Measurements from ENCODE around the gene PTPRT.

Gene PTPRT

DNA sequence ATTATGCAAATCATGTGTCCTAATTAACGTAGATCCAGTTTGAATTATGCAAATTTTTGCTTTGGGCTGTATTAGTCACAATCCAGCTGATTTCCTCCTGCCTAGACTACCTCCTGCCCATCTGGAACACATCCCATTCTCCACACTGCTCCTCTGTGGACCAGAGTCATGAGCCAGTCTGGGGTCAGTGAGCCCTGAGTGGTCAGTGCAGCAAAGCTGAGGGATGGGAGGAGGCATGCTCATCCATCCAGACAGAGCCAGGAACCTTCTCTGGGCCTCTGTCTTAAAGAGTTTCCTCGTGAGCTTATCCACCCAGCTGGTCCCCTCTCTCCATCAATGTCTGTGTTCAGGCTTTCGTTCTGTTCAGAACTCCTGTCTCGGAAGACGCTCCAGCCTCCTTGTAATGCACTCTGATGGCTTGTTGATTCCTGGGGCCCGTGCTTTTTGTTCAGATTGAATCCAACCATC, 747.8 kb downstream of the PTPRT start:
- FAIRE-seq: no peak

DNA sequence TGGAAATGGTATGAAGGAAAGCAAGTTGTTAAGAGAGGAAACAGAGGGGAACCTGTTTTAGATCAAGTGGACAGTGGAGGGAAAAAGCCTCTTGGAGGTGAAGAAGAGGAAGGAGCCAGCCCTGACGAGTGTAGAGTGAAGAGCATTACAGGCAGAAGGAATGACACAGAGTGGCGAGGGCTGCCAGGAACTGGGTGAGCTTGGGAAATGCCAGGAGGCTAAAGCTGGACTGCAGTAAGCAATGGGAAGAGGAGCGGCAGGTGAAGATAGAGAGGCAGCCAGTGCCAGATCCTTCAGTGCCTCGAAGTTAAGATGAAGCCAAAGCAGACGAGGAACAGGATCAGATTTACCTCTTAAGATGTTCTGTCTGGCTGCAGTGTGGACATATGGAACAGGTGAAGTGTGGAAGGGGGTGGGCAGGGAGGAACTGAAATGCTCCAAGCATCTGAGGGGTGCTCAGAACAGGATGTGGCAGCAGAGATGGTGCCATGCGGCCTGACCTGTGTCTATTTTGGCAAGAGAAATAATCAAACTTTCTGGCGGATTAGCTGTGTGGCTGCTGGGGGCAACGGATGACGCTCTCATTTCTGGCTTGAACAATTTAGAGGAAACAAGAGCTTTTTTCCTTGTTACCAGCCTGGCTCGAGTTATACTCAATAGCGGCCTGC, 748.4 kb downstream of the PTPRT start:
- no peak for FAIRE-seq

DNA sequence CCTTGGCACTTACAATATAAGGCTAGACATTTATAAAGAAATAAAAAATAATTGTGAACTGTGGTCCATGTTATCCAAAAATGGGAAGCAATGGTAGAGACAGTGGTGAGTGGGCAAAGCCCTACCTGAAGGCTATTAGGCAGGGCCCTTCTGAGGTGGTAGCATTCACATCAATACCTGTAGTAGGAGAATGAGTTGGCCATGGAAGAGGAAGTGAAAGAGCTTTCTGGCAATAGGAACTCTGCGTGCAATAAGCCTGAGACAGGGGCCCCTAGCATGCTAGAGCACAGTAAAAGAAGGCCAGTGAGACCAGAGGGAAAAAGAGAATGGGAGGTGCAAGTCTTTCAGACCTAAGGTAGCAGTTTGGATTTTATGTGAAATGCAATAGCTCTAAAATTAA, 754.5 kb downstream of the PTPRT start:
- no peak for FAIRE-seq

DNA sequence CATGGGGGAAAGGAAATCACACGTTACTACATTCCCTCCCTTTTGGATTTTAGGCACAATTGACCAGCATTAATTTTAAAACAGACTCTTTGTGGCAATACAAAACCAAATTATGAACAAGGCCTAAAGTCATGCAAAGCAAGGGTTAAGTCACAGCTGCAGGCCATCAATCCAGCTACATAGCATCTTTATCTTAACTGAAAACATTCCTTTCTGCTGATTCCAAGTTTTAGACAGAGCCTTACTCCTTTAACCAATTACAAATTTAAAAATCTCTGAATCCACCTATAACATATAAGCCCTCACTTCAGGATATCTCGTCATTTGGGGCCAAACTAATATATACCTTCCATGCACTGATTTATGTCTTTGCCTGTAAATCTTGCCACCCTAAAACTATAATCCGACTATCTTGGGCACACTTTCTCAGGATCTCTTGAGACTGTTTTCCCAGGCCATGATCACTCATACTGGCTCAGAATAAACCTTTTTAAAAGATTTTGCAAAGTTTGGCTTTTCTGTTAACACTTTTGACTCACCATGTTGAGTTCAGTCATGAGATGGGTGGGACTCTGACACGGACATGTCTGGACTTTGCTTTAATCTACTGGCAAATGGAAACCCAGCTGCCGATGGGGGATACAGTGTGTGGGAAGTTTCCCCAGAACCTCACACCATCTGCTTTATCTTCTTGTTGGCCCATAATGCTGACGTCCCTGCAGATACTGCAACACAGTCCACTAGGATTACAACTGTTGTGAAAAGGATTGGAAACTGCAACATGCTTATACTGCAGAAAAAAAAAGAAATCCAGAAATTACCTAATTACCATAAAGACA, 757.0 kb downstream of the PTPRT start:
- FAIRE-seq: no peak

GRCh38 chr20:42430598-42430997, 759.1 kb downstream of the PTPRT start:
- no peak for FAIRE-seq

GRCh38 chr20:42429761-42430458, 759.8 kb downstream of the PTPRT start:
- FAIRE-seq: no peak

DNA sequence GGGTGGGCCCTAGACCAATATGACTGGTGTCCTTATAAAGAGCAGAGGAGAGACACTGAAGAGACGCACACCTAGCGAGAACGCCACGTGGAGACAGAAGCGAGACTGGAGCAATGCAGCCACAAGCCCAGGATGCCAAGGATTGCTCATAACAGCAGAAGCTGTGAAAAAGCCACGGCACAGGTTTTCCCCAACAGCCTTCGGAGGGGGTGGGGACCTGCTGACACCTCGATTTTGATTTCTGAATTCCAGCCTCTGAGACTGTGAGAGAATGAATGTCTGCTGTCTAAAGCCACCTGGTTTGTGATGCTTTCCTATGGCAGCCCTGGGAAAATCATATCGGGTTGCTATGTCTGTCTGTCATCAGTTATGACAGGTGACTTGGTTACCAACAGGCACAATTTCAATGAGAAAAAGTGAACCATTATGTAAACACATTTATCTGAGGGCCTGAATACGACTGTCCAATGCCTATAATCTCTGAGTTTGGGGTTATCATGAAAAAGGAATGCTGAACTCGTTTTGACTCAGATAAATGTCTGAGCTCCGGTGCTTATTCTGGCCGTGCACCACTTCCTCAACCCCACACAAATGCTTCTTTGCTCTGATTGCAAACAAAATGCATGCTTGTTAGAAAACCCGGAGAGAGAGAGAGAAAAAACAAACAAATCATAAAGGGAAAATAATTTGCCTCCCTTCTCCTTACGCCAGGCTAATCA, 769.7 kb downstream of the PTPRT start:
- FAIRE-seq: no peak

DNA sequence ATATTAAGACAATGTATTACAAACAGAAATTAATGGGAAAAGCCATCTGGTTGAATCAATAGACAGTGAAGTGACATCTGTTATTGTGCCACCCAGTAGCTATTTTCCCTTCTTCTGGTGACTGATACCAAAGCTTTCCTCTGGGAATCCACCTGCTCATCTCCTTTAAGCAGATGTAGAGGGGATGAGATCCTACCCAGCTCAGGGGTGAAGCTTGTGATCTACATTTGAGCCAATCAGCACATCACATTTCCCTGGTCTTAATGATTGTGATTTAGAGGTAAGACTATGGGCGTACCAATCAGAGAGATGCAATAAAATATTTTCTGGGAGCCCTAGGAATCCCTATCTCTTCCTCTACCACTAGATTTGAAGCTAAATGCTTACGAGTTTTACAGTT, 782.9 kb downstream of the PTPRT start:
- no peak for FAIRE-seq

GRCh38 chr20:42402455-42402854, 787.3 kb downstream of the PTPRT start:
- FAIRE-seq: no peak

GRCh38 chr20:42401613-42402012, 788.1 kb downstream of the PTPRT start:
- no peak for FAIRE-seq

GRCh38 chr20:42399802-42400201, 789.9 kb downstream of the PTPRT start:
- FAIRE-seq: no peak

- no peak for FAIRE-seq
Observed at GRCh38 chr20:42392442-42392841, 797.3 kb downstream of the PTPRT start.

GRCh38 chr20:42391807-42392206, 797.9 kb downstream of the PTPRT start:
- no peak for FAIRE-seq

DNA sequence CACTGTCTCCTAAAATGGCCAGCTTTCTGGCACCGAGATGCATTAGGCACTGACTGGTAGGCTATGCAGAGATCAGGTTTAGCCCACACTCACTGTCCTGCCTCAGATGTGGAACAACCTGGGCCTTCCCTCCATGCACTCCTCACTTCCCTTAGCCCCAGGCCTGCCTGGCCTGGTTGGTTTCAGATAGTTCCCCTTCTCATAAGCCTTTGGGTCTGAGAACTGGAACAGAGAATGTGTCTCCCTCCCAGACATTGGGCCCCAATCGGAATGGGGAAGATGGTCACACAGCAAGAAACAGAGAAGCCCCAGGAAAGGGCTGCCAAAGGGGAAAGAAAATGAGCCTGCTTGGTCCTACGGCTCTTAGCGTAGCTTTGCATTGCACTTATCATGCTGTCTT, 809.4 kb downstream of the PTPRT start:
- FAIRE-seq: no peak

DNA sequence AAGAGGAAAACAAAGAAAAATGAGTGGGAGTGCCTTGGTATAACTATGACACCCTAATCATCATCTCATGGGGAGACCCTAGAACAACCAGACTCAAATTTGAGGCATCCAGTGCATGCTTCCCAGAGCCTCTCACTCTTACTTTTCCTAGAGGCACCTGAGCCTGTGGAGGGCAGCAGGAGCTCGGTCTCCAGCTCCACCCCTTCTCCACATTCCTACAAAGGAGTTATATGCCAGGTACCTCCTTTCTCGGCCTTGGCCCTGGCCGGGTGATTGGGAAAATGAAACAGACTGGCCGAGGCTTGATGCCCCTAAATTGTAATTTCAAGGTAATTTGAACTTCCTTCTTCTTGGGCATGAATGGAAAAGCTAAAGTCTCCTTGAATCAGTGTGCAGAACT, 810.3 kb downstream of the PTPRT start:
- no peak for FAIRE-seq

GRCh38 chr20:42378826-42379225, 810.9 kb downstream of the PTPRT start:
- no peak for FAIRE-seq

DNA sequence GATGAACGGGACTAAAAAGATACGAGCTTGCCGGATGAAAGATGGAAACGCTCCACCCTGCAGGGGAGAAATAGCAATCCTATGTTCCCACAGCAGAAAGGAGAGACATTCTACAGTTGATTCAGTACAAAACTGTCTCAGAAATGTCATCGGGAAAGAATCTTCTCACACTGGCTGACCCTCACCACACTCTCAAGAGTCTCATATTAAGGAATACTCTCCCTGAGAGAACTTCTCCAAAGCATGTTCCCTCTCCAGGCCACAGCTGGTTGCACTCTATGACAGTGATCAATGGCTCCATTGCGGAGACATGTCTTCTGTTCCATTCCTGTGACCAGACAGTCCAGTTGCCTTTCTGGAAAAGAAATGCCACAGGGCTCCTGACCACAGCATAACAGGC, 813.6 kb downstream of the PTPRT start:
- no peak for FAIRE-seq

GRCh38 chr20:42373049-42373448, 816.7 kb downstream of the PTPRT start:
- no peak for FAIRE-seq

GRCh38 chr20:42370075-42370474, 819.6 kb downstream of the PTPRT start:
- FAIRE-seq: no peak

DNA sequence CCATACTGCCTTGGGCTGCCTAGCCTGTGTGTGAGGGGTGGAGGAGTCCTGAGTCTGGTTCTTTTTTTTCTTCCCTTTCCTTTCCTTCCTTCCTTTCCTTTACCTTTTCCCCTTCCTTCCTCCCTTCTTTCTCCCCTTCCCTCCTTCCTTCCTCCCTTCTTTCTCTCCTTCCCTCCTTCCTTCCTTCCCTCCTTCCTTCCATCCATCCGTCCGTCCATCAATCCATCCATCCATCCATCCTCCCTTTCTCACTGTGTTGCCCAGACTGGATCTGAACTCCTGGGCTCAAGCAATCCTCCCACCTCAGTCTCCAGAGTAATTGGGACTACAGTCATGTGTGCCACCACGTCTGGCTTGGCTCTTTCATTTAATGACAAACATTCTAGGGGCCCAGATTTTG, 820.8 kb downstream of the PTPRT start:
- no peak for FAIRE-seq

GRCh38 chr20:42366626-42367025, 823.1 kb downstream of the PTPRT start:
- no peak for FAIRE-seq

- FAIRE-seq: no peak
Observed at GRCh38 chr20:42364446-42364845, 825.3 kb downstream of the PTPRT start.

DNA sequence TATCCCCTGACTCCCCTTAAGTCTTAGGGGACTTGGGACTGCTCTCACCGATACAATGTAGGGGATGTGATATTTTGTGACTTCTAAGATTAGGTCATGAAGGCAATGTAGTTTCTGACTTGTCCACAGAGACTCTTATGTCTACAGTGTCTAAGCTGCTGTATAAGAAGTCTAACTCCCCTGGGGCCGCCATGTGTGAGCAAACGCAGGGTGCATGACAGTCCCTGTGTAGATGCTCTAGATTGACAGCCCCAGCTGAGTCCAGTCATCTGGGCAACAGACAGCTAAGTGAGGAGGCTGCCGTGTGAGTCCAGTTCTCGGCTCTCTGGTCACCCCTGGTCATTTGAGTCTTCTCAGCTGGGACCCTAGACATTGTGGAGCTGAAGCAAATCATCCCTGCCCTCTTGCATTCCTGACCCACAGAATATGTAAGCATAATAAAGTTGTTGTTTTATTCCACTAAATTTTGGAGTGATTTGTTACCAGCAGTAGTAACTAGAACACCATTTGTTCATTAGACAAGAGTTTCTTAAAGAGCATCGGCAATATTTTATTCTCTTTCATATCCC, 828.2 kb downstream of the PTPRT start:
- no peak for FAIRE-seq

Measured in colon (tissue), 2 donors.